CD14-positive monocyte (primary cell): ENCODE data around the gene ZNF586. TPM values are rescaled to one million over a fixed set of nuclear protein-coding genes. Genes with fewer than 3 reads are reported as not detected.

ENCODE experiments used
- DNase-seq, 3 donors: peaks; one replicate each; pipeline ENCODE4 v3.0.0-alpha.2; 2011 to 2022
- H2AFZ ChIP-seq: 2 replicates; pipeline ENCODE4 v1.6.0; 2012; ENCODE audit warnings: mild to moderate bottlenecking, low read depth, low read length, inconsistent platforms; ENCODE audit not compliant: insufficient read depth, poor library complexity, severe bottlenecking
- H3K27ac ChIP-seq, 2 donors: 1 replicate in 1 of 2; 2 replicates in 1 of 2; pipeline ENCODE4 v1.5.1; 2012 to 2013; ENCODE audit warnings: low read length in 2 of 2, control low read depth in 1 of 2, inconsistent platforms in 1 of 2, low read depth in 1 of 2, mild to moderate bottlenecking in 1 of 2
- H3K27me3 ChIP-seq, 2 donors: one replicate each; pipeline versions ENCODE4 v1.6.0 to v1.6.1; 2011 to 2013; ENCODE audit warnings: low read length in 2 of 2; ENCODE audit not compliant: control insufficient read depth in 2 of 2, insufficient read depth in 2 of 2
- H3K36me3 ChIP-seq, 2 donors: replicated peaks in 1 of 2; 1 replicate in 1 of 2; 2 replicates in 1 of 2; pipeline versions ENCODE4 v1.5.1 to v1.6.1; 2012 to 2013; ENCODE audit warnings: low read length in 2 of 2, control low read depth in 1 of 2, inconsistent platforms in 1 of 2, mild to moderate bottlenecking in 1 of 2; ENCODE audit not compliant: insufficient read depth in 2 of 2, control insufficient read depth in 1 of 2
- H3K4me1 ChIP-seq, 2 donors: 1 replicate in 1 of 2; 2 replicates in 1 of 2; pipeline versions ENCODE4 v1.5.1 to v1.6.1; 2012 to 2013; ENCODE audit warnings: low read length in 2 of 2, control low read depth in 1 of 2, inconsistent platforms in 1 of 2, mild to moderate bottlenecking in 1 of 2, moderate library complexity in 1 of 2; ENCODE audit not compliant: insufficient read depth in 2 of 2, control insufficient read depth in 1 of 2
- H3K4me2 ChIP-seq: replicated peaks from 2 replicates; pipeline ENCODE3; 2012; ENCODE audit warnings: low read length, moderate library complexity, mild to moderate bottlenecking; ENCODE audit not compliant: poor library complexity, severe bottlenecking; ENCODE audit errors: extremely low read depth
- H3K4me3 ChIP-seq, 3 experiments: fragments of 200-600 bp in 1 of 3; sonication (generic) in 1 of 3; replicated peaks in 1 of 3; 1 replicate in 2 of 3; 2 replicates in 1 of 3; pipeline ENCODE4 v1.5.1; 2011 to 2013; ENCODE audit warnings: low read length in 3 of 3, mild to moderate bottlenecking in 3 of 3, control low read depth in 2 of 3, low read depth in 2 of 3, inconsistent platforms in 1 of 3, moderate library complexity in 1 of 3
- H3K79me2 ChIP-seq: 2 replicates; pipeline ENCODE4 v1.6.0; 2012; ENCODE audit warnings: mild to moderate bottlenecking, control low read depth, inconsistent platforms, low read length, moderate library complexity; ENCODE audit not compliant: insufficient read depth
- H3K9ac ChIP-seq: 2 replicates; pipeline ENCODE4 v1.6.0; 2017; ENCODE audit warnings: low read length, mild to moderate bottlenecking; ENCODE audit not compliant: insufficient read depth, poor library complexity, severe bottlenecking
- H3K9me3 ChIP-seq, 2 donors: replicated peaks in 1 of 2; 1 replicate in 1 of 2; 2 replicates in 1 of 2; pipeline versions ENCODE4 v1.5.1 to v1.6.1; 2012 to 2013; ENCODE audit warnings: low read length in 2 of 2, control low read depth in 1 of 2; ENCODE audit not compliant: control insufficient read depth in 1 of 2, insufficient read depth in 1 of 2
- H4K20me1 ChIP-seq: 2 replicates; pipeline ENCODE4 v1.6.0; 2012; ENCODE audit warnings: mild to moderate bottlenecking, low read length, control low read depth, moderate library complexity; ENCODE audit not compliant: insufficient read depth
- H3K27ac Mint-ChIP-seq, 7 donors: one replicate each; pipeline ENCODE4 v1.8.0; 2020; ENCODE audit warnings: mild to moderate bottlenecking in 7 of 7, mixed read lengths in 7 of 7, moderate library complexity in 6 of 7, inconsistent platforms in 2 of 7
- H3K27me3 Mint-ChIP-seq, 3 donors: one replicate each; pipeline ENCODE4 v1.8.0; 2021 to 2022; ENCODE audit warnings: low read depth in 3 of 3, mild to moderate bottlenecking in 3 of 3, mixed read lengths in 3 of 3, moderate library complexity in 3 of 3, inconsistent platforms in 1 of 3
- H3K36me3 Mint-ChIP-seq, 2 donors: one replicate each; pipeline ENCODE4 v1.8.0; 2020; ENCODE audit warnings: mixed read lengths in 2 of 2, inconsistent platforms in 1 of 2, mild to moderate bottlenecking in 1 of 2
- H3K4me1 Mint-ChIP-seq: one replicate; pipeline ENCODE4 v1.8.0; 2020; ENCODE audit warnings: mild to moderate bottlenecking, mixed read lengths
- H3K4me3 Mint-ChIP-seq, 2 donors: one replicate each; pipeline ENCODE4 v1.8.0; 2020; ENCODE audit warnings: mild to moderate bottlenecking in 2 of 2, mixed read lengths in 2 of 2, moderate library complexity in 1 of 2
- H3K9me3 Mint-ChIP-seq, 7 donors: one replicate each; pipeline ENCODE4 v1.8.0; 2020 to 2022; ENCODE audit warnings: mixed read lengths in 7 of 7, mild to moderate bottlenecking in 6 of 7, moderate library complexity in 6 of 7, inconsistent platforms in 2 of 7
- CTCF ChIP-seq: fragments of 200-600 bp; IDR thresholded peaks from one replicate; pipeline ENCODE4 v1.8.0; 2022; ENCODE audit warnings: antibody characterized with exemption, mild to moderate bottlenecking
- WGBS: methylation state at CpG from one replicate; pipeline ENCODE4 v1.1.5; 2013; ENCODE audit warnings: missing lambda C conversion rate; ENCODE audit not compliant: insufficient coverage; 5-methylcytosine and 5-hydroxymethylcytosine counted together
- intact Hi-C, 2 donors: fragments of 100-400 bp; cut with micrococcal nuclease; formaldehyde crosslinking; loops; one replicate each; pipeline versions ENCODE4 v1.15.0 to v1.15.1; 2023
- polyA plus RNA-seq, 3 donors: library from polyadenylated mRNA; depleted of rRNA in 1 of 3; unstranded in 2 of 3; stranded (reverse) in 1 of 3; fragments of 300-500 nt in 2 of 3; fragments of >200 nt in 1 of 3; fragmentation: Illumina TruSeq in 2 of 3; gene quantifications; 1 replicate in 2 of 3; 2 replicates in 1 of 3; pipeline ENCODE4 v1.2.3, GENCODE V29; 2012 to 2021

Gene ZNF586
- polyA plus RNA-seq, 3 donors = 7.7 to 10.5 (median 10.2) TPM

- Histone ChIP-seq H3K4me1 (peaks cover 13% of the 10 kb centered on the region in 2 donors), H3K27ac (no peak overlapping the region), H3K36me3 (peaks cover 41 to 50% of the 10 kb centered on the region in 2 donors), H2AFZ (no peak overlapping the region), H4K20me1 (no peaks in the 10 kb centered on the region), H3K9me3 (peaks cover 47 to 53% of the 10 kb centered on the region in 2 donors), H3K27me3 (no peaks in the 10 kb centered on the region), H3K9ac (no peak overlapping the region), H3K4me2 (peak overlapping the region; percentile 95), H3K79me2 (peaks cover 40% of the 10 kb centered on the region), H3K4me3 (peak overlapping the region in 1 of 3 experiments; percentile 92)
- Mint-ChIP-seq H3K27ac (no peak overlapping the region), H3K27me3 (peaks cover 0 to 2% (median 2%) of the 10 kb centered on the region in 3 donors), H3K4me3 (peak overlapping the region in 1 of 2 donors; percentile 98), H3K36me3 (peaks cover 47 to 56% of the 10 kb centered on the region in 2 donors), H3K9me3 (peaks cover 36 to 83% (median 58%) of the 10 kb centered on the region in 7 donors), H3K4me1 (peaks cover 21% of the 10 kb centered on the region)
- 100% methylated on average over 1 of the region's 3 CpGs for WGBS
- no peak for TF ChIP-seq CTCF
- intact Hi-C loops = loop anchor here in 1 of 2 donors (5.0 to 10.0 kb wide), 3 partner anchors 69 to 257 kb away; partner anchors contain the start of genes ZNF417 and ZNF606
- DNase-seq = no peak
Observed at GRCh38 chr19:57748029-57748428, 21.4 kb upstream of the ZNF586 start.

DNA sequence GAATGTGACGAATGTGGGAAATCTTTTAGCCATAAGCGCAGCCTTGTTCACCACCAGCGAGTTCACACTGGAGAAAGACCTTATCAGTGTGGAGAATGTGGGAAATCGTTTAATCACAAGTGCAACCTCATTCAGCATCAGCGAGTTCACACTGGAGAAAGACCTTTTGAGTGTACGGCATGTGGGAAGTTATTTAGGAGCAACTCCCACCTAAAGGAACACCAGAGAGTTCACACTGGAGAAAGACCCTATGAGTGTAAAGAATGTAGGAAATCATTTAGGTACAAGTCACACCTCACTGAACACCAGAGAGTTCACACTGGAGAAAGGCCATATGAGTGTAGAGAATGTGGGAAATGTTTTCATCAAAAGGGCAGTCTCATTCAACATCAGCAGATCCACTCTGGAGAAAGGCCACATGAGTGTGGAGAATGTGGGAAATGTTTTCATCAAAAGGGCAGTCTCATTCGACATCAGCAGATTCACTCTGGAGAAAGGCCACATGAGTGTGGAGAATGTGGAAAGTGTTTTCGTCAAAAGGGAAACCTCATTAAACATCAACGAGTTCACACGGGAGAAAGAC lies 15.3 kb upstream of the ZNF586 start:
- 100% methylated on average over 4 of the region's 10 CpGs for WGBS
- Histone ChIP-seq H3K9me3 (peaks cover 62 to 98% of the 10 kb centered on the region in 2 donors), H2AFZ (no peak overlapping the region), H3K4me1 (no peaks in the 10 kb centered on the region), H3K79me2 (peaks cover 15% of the 10 kb centered on the region), H3K4me2 (no peak overlapping the region), H3K4me3 (peak overlapping the region in 1 of 3 experiments; percentile 25), H3K27ac (no peak overlapping the region), H3K9ac (no peak overlapping the region), H3K36me3 (peaks cover 55 to 100% of the 10 kb centered on the region in 2 donors), H3K27me3 (no peaks in the 10 kb centered on the region), H4K20me1 (no peaks in the 10 kb centered on the region)
- Mint-ChIP-seq H3K27me3 (peaks cover 0 to 2% (median 0%) of the 10 kb centered on the region in 3 donors), H3K36me3 (peaks cover 82% of the 10 kb centered on the region in 2 donors), H3K4me3 (no peak overlapping the region), H3K9me3 (peaks cover 40 to 97% (median 69%) of the 10 kb centered on the region in 7 donors), H3K27ac (no peak overlapping the region), H3K4me1 (peaks cover 5% of the 10 kb centered on the region)
- intact Hi-C loops = no loop called here
- no peak for TF ChIP-seq CTCF
- DNase-seq = no peak
